K562 (cell line): ENCODE data around the gene UBE2M. TPM values are rescaled to one million over a fixed set of nuclear protein-coding genes. Genes with fewer than 3 reads are reported as not detected.
A peak's percentile ranks its signal among the peaks of the same experiment; 100 is the strongest.

Source experiments
- BRD9 ChIP-seq: fragments of 450-650 bp; IDR thresholded peaks from 2 replicates; pipeline ENCODE4 v1.6.1; 2018; ENCODE audit warnings: low read depth; ENCODE audit not compliant: partially characterized antibody
- CBFA2T2 ChIP-seq: fragments of 450-650 bp; conservative IDR thresholded peaks from 2 replicates; pipeline ENCODE4 v1.6.1; 2017; ENCODE audit warnings: mild to moderate bottlenecking
- CBX8 ChIP-seq: fragments of 200-600 bp; sonication (generic); IDR thresholded peaks from 2 replicates; pipeline ENCODE4 v1.6.1; 2012; ENCODE audit warnings: borderline replicate concordance, mixed run types, low read depth, mild to moderate bottlenecking, moderate library complexity, mixed read lengths, low read length, control low read depth, inconsistent platforms; ENCODE audit not compliant: poor library complexity, severe bottlenecking; ENCODE audit errors: extremely low read depth
- CHD4 ChIP-seq: fragments of 200-600 bp; sonication (generic); IDR thresholded peaks from 3 replicates; pipeline ENCODE4 v1.6.1; 2012; ENCODE audit warnings: low read depth, mild to moderate bottlenecking, mixed read lengths, low read length, inconsistent platforms; ENCODE audit not compliant: insufficient read depth, insufficient replicate concordance, poor library complexity, severe bottlenecking
- DDX20 ChIP-seq: fragments of 450-650 bp; IDR thresholded peaks from 2 replicates; pipeline ENCODE4 v1.6.1; 2016; ENCODE audit warnings: missing genetic modification characterization, low read depth, mild to moderate bottlenecking, missing compliant biosample characterization, moderate library complexity
- ETS2 ChIP-seq: IDR thresholded peaks from 2 replicates; pipeline ENCODE4 v1.6.1; 2016; ENCODE audit warnings: borderline replicate concordance, missing genetic modification characterization, mild to moderate bottlenecking, moderate library complexity, missing compliant biosample characterization; ENCODE audit not compliant: poor library complexity, severe bottlenecking
- FOXM1 ChIP-seq, 2 experiments: fragments of 450-650 bp in 1 of 2; sonication (generic) in 1 of 2; formaldehyde crosslinking in 1 of 2; IDR thresholded peaks; 2 replicates each; pipeline versions ENCODE4 v1.6.1 to v1.9.0; 2017 to 2022; ENCODE audit warnings: low read depth in 2 of 2, mild to moderate bottlenecking in 2 of 2, missing genetic modification reagents in 1 of 2, moderate library complexity in 1 of 2
- MAX ChIP-seq: sonication (generic); formaldehyde crosslinking; IDR thresholded peaks from 2 replicates; pipeline ENCODE4 v1.9.0; 2022; ENCODE audit warnings: mild to moderate bottlenecking, missing genetic modification reagents
- MYNN ChIP-seq, 2 experiments: sonication (generic); formaldehyde crosslinking in 1 of 2; IDR thresholded peaks; 2 replicates each; pipeline versions ENCODE4 v1.5.0 to v1.6.1; 2016 to 2020; ENCODE audit warnings: antibody characterized with exemption in 1 of 2, missing genetic modification reagents in 1 of 2
- NCOR1 ChIP-seq: fragments of 450-650 bp; IDR thresholded peaks from 2 replicates; pipeline ENCODE4 v1.6.1; 2016; ENCODE audit warnings: mild to moderate bottlenecking, moderate library complexity
- POLR2A ChIP-seq: fragments of 450-650 bp; conservative IDR thresholded peaks from 2 replicates; pipeline ENCODE4 v1.6.1; 2016
- PRMT5 ChIP-seq: sonication (generic); formaldehyde crosslinking; IDR thresholded peaks from 2 replicates; pipeline ENCODE4 v1.5.0; 2020; ENCODE audit warnings: missing genetic modification reagents
- ZBTB1 ChIP-seq: sonication (generic); formaldehyde crosslinking; IDR thresholded peaks from 2 replicates; pipeline ENCODE4 v1.8.1; 2023; ENCODE audit warnings: missing genetic modification reagents, low read depth, mild to moderate bottlenecking, borderline replicate concordance
- ZNF12 ChIP-seq: sonication (generic); formaldehyde crosslinking; IDR thresholded peaks from 2 replicates; pipeline ENCODE4 v1.4.0; 2020; ENCODE audit warnings: mild to moderate bottlenecking, missing genetic modification reagents
- ZNF766 ChIP-seq: fragments of 200-800 bp; sonication (Bioruptor generic); conservative IDR thresholded peaks from 2 replicates; pipeline ENCODE4 v1.6.1; 2016; ENCODE audit warnings: missing genetic modification characterization, missing compliant biosample characterization
- ZNF778 ChIP-seq: fragments of 450-650 bp; formaldehyde crosslinking; IDR thresholded peaks from 2 replicates; pipeline ENCODE4 v1.4.0; 2020; ENCODE audit warnings: mild to moderate bottlenecking, moderate library complexity
- ZNF830 ChIP-seq: fragments of 250-450 bp; sonication (Bioruptor Pico); IDR thresholded peaks from 2 replicates; pipeline ENCODE4 v1.5.0; 2021; ENCODE audit warnings: mild to moderate bottlenecking
- ZSCAN29 ChIP-seq: fragments of 450-650 bp; IDR thresholded peaks from 2 replicates; pipeline ENCODE4 v1.6.1; 2017
- ZZZ3 ChIP-seq: fragments of 450-650 bp; IDR thresholded peaks from 2 replicates; pipeline ENCODE4 v1.6.1; 2016; ENCODE audit warnings: antibody characterized with exemption, mild to moderate bottlenecking, moderate library complexity
- polyA plus RNA-seq, 8 experiments: library from polyadenylated mRNA; depleted of rRNA in 4 of 8; stranded (reverse) in 5 of 8; unstranded in 3 of 8; fragments of >200 nt; fragmentation: Nextera tagmentation in 2 of 8; fragmentation: Illumina TruSeq in 1 of 8; extraction: Ambion mirVana in 2 of 8; extraction: Trizol in 1 of 8; gene quantifications; 2 replicates each; pipeline versions ENCODE4 v1.2.1 to v1.2.3, GENCODE V29; 2011 to 2014; ENCODE audit warnings: inconsistent platforms in 1 of 8, missing spikeins in 1 of 8
- total RNA-seq, 7 experiments: library from RNA; depleted of rRNA in 6 of 7; stranded (reverse); fragments of >200 nt in 6 of 7; fragmentation: Illumina TruSeq in 2 of 7; extraction: Trizol in 2 of 7; gene quantifications; 2 replicates each; pipeline versions ENCODE4 v1.2.1 to v1.2.3, GENCODE V29; 2011 to 2021; ENCODE audit warnings: low replicate concordance in 1 of 7
- TF ChIP-seq, protein P1 (sequence below), 2 experiments: fragments of 200-800 bp in 1 of 2; sonication (Bioruptor generic) in 1 of 2; sonication (generic) in 1 of 2; formaldehyde crosslinking in 1 of 2; IDR thresholded peaks in 1 of 2; conservative IDR thresholded peaks in 1 of 2; 2 replicates each; pipeline versions ENCODE4 v1.5.0 to v1.6.1; 2016 to 2020; ENCODE audit warnings: missing compliant biosample characterization in 1 of 2, missing genetic modification characterization in 1 of 2, missing genetic modification reagents in 1 of 2
- TF ChIP-seq, protein P2 (sequence below): fragments of 450-650 bp; formaldehyde crosslinking; IDR thresholded peaks from 2 replicates; pipeline ENCODE4 v1.4.0; 2020; ENCODE audit warnings: mild to moderate bottlenecking, moderate library complexity
- TF ChIP-seq, protein P3 (sequence below): IDR thresholded peaks from 2 replicates; pipeline ENCODE4 v1.6.1; 2016; ENCODE audit warnings: missing genetic modification characterization, missing compliant biosample characterization

Gene UBE2M
- total and polyA plus RNA-seq, 9 of the 15 experiments (the other 6 are each of a cell fraction or from before 2014, with no cell fraction given): 0.92 to 163 (median 85.7) TPM

- TF ChIP-seq, protein P1, sequence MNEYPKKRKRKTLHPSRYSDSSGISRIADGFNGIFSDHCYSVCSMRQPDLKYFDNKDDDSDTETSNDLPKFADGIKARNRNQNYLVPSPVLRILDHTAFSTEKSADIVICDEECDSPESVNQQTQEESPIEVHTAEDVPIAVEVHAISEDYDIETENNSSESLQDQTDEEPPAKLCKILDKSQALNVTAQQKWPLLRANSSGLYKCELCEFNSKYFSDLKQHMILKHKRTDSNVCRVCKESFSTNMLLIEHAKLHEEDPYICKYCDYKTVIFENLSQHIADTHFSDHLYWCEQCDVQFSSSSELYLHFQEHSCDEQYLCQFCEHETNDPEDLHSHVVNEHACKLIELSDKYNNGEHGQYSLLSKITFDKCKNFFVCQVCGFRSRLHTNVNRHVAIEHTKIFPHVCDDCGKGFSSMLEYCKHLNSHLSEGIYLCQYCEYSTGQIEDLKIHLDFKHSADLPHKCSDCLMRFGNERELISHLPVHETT (CRISPR knock-in tag; conservative IDR thresholded peaks at IDR 0.05 in 1 of 2, IDR thresholded peaks at IDR 0.05 in 1 of 2): peak in 1 of 2 experiments; percentile 69; a peak in 2 of 4 replicates
- TF ChIP-seq PRMT5 (CRISPR knock-in tag) (no peak), CBFA2T2 (peak; percentile 80), DDX20 (tag) (no peak), CBX8 (no peak), MYNN (IDR thresholded peaks at IDR 0.05) (peak; percentile 77), MYNN (CRISPR knock-in tag; IDR thresholded peaks at IDR 0.05) (no peak), ETS2 (tag) (no peak), ZBTB1 (CRISPR knock-in tag) (no peak; the same call in 1 of the 2 replicates), ZNF778 (CRISPR knock-in tag) (no peak), ZNF12 (CRISPR knock-in tag) (no peak), ZNF766 (CRISPR knock-in tag) (peak; percentile 78; the same call in 1 of the 2 replicates), ZSCAN29 (no peak), POLR2A (no peak), NCOR1 (peak; percentile 74), ZZZ3 (no peak), ZNF830 (CRISPR knock-in tag) (no peak), CHD4 (no peak), MAX (CRISPR knock-in tag) (peak; percentile 33; the same call in 1 of the 2 replicates), BRD9 (no peak), FOXM1 (IDR thresholded peaks at IDR 0.05; ENCODE audit: low read depth) (no peak), FOXM1 (CRISPR knock-in tag; IDR thresholded peaks at IDR 0.05; ENCODE audit: low read depth) (no peak)
- TF ChIP-seq, protein P2, sequence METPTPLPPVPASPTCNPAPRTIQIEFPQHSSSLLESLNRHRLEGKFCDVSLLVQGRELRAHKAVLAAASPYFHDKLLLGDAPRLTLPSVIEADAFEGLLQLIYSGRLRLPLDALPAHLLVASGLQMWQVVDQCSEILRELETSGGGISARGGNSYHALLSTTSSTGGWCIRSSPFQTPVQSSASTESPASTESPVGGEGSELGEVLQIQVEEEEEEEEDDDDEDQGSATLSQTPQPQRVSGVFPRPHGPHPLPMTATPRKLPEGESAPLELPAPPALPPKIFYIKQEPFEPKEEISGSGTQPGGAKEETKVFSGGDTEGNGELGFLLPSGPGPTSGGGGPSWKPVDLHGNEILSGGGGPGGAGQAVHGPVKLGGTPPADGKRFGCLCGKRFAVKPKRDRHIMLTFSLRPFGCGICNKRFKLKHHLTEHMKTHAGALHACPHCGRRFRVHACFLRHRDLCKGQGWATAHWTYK: peak; percentile 55; the same call in 1 of the 2 replicates
- TF ChIP-seq, protein P3, sequence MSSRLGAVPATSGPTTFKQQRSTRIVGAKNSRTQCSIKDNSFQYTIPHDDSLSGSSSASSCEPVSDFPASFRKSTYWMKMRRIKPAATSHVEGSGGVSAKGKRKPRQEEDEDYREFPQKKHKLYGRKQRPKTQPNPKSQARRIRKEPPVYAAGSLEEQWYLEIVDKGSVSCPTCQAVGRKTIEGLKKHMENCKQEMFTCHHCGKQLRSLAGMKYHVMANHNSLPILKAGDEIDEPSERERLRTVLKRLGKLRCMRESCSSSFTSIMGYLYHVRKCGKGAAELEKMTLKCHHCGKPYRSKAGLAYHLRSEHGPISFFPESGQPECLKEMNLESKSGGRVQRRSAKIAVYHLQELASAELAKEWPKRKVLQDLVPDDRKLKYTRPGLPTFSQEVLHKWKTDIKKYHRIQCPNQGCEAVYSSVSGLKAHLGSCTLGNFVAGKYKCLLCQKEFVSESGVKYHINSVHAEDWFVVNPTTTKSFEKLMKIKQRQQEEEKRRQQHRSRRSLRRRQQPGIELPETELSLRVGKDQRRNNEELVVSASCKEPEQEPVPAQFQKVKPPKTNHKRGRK: no peak
These were observed 26.4 kb upstream of the UBE2M start (continued) for GRCh38 chr19:58584498-58585441.
